SK-N-SH (cell line): ENCODE data around the gene C9orf50. TPM values are rescaled to one million over a fixed set of nuclear protein-coding genes. Genes with fewer than 3 reads are reported as not detected.

ENCODE experiments used
- CTCF ChIA-PET: fragments of 300-600, 350-600 bp; formaldehyde crosslinking; extraction: SDS; loops from one replicate; lab custom pipeline; 2021; lab: Yijun Ruan, JAX
- POLR2A ChIA-PET: fragments of 350-600 bp; sonication (Branson Sonifier 250); formaldehyde crosslinking; extraction: SDS; loops from one replicate; lab custom pipeline; 2020; ENCODE audit warnings: antibody characterized with exemption, inconsistent platforms; lab: Yijun Ruan, JAX
- DNase-seq: peaks from one replicate; pipeline ENCODE4 v3.0.0; 2012
- H2AFZ ChIP-seq: fragments of 200-600 bp; sonication (generic); 2 replicates; pipeline ENCODE4 v1.8.1; 2016; ENCODE audit warnings: antibody characterized with exemption, mild to moderate bottlenecking, low read depth
- H3F3A ChIP-seq: fragments of 200-600 bp; sonication (generic); replicated peaks from 2 replicates; pipeline ENCODE3; 2016; ENCODE audit warnings: antibody characterized with exemption, mild to moderate bottlenecking; ENCODE audit not compliant: insufficient read depth
- H3K27ac ChIP-seq, 2 experiments: fragments of 200-500 bp in 1 of 2; fragments of 200-600 bp in 1 of 2; sonication (Bioruptor generic) in 1 of 2; sonication (generic), shearing (Covaris generic) in 1 of 2; 2 replicates each; pipeline versions ENCODE4 v1.5.1 to v1.6.1; 2014 to 2016; ENCODE audit warnings: low read depth in 2 of 2, inconsistent platforms in 1 of 2, low read length in 1 of 2, mild to moderate bottlenecking in 1 of 2, mixed read lengths in 1 of 2
- H3K27me3 ChIP-seq: fragments of 200-600 bp; sonication (generic), shearing (Covaris generic); 2 replicates; pipeline ENCODE4 v1.6.1; 2016; ENCODE audit warnings: mixed run types; ENCODE audit not compliant: insufficient read depth
- H3K36me3 ChIP-seq, 2 experiments: fragments of 200-500 bp in 1 of 2; fragments of 200-600 bp in 1 of 2; sonication (Bioruptor generic) in 1 of 2; sonication (generic) in 1 of 2; replicated peaks in 1 of 2; 2 replicates each; pipeline versions ENCODE3 to v1.5.1; 2014 to 2016; ENCODE audit warnings: low read length in 1 of 2, mild to moderate bottlenecking in 1 of 2; ENCODE audit not compliant: insufficient read depth in 2 of 2, control insufficient read depth in 1 of 2
- H3K4me1 ChIP-seq, 2 experiments: fragments of 200-500 bp in 1 of 2; fragments of 200-600 bp in 1 of 2; sonication (Bioruptor generic) in 1 of 2; sonication (generic), shearing (Covaris generic) in 1 of 2; 2 replicates each; pipeline versions ENCODE4 v1.5.1 to v1.6.1; 2014 to 2016; ENCODE audit warnings: low read depth in 1 of 2, low read length in 1 of 2, mixed run types in 1 of 2; ENCODE audit not compliant: insufficient read depth in 2 of 2, control insufficient read depth in 1 of 2
- H3K4me2 ChIP-seq: fragments of 200-600 bp; sonication (generic), shearing (Covaris generic); 2 replicates; pipeline ENCODE4 v1.6.1; 2017; ENCODE audit warnings: mixed run types
- H3K4me3 ChIP-seq, 2 experiments: fragments of 200-500 bp in 1 of 2; fragments of 200-600 bp in 1 of 2; sonication (Bioruptor generic) in 1 of 2; sonication (generic), shearing (Covaris generic) in 1 of 2; 2 replicates each; pipeline versions ENCODE4 v1.5.1 to v1.8.1; 2014 to 2016; ENCODE audit warnings: low read depth in 2 of 2, inconsistent platforms in 1 of 2, low read length in 1 of 2, mild to moderate bottlenecking in 1 of 2, mixed read lengths in 1 of 2, moderate library complexity in 1 of 2
- H3K79me2 ChIP-seq: fragments of 200-600 bp; sonication (generic); 2 replicates; pipeline ENCODE4 v1.8.1; 2017; ENCODE audit warnings: mild to moderate bottlenecking; ENCODE audit not compliant: insufficient read depth
- H3K9ac ChIP-seq: fragments of 200-600 bp; sonication (generic); 2 replicates; pipeline ENCODE4 v1.6.1; 2017; ENCODE audit warnings: mixed run types
- H3K9me2 ChIP-seq: fragments of 200-600 bp; sonication (generic); 2 replicates; pipeline ENCODE4 v1.6.1; 2017; ENCODE audit warnings: mixed run types
- H3K9me3 ChIP-seq: fragments of 200-600 bp; sonication (generic); 2 replicates; pipeline ENCODE4 v1.6.1; 2017; ENCODE audit warnings: mixed run types, mild to moderate bottlenecking, moderate library complexity
- H4K20me1 ChIP-seq: fragments of 200-600 bp; sonication (generic); 2 replicates; pipeline ENCODE4 v1.6.1; 2017; ENCODE audit warnings: mild to moderate bottlenecking, mixed run types; ENCODE audit not compliant: insufficient read depth
- CTCF ChIP-seq: fragments of 200-600 bp; sonication (generic); IDR thresholded peaks from 2 replicates; pipeline ENCODE4 v1.6.1; 2017; ENCODE audit warnings: antibody characterized with exemption, mild to moderate bottlenecking, moderate library complexity
- ELF1 ChIP-seq: IDR thresholded peaks from 2 replicates; pipeline ENCODE4 v1.4.0; 2012
- FOXJ3 ChIP-seq: sonication (generic); formaldehyde crosslinking; IDR thresholded peaks from 2 replicates; pipeline ENCODE4 v1.5.1; 2020; ENCODE audit warnings: mild to moderate bottlenecking, missing genetic modification reagents
- FOXM1 ChIP-seq: IDR thresholded peaks from 2 replicates; pipeline ENCODE4 v1.4.0; 2012; ENCODE audit warnings: low read depth, mild to moderate bottlenecking
- GATA2 ChIP-seq: sonication (generic); formaldehyde crosslinking; IDR thresholded peaks from 2 replicates; pipeline ENCODE4 v1.5.0; 2020; ENCODE audit warnings: mild to moderate bottlenecking, missing genetic modification reagents
- POLR2AphosphoS5 ChIP-seq: IDR thresholded peaks from 2 replicates; pipeline ENCODE4 v1.6.1; 2012; ENCODE audit warnings: low read depth, low read length
- RCOR1 ChIP-seq: fragments of 150-350 bp; IDR thresholded peaks from 2 replicates; pipeline ENCODE4 v1.6.1; 2017; ENCODE audit warnings: antibody characterized with exemption, low read length
- SMC3 ChIP-seq: IDR thresholded peaks from 2 replicates; pipeline ENCODE4 v1.6.1; 2012; ENCODE audit warnings: low read depth, low read length, improper control_type of control experiment
- TAF1 ChIP-seq: IDR thresholded peaks from 2 replicates; pipeline ENCODE4 v1.6.1; 2012; ENCODE audit warnings: low read depth, mild to moderate bottlenecking, low read length, moderate library complexity, borderline replicate concordance
- TCF12 ChIP-seq: IDR thresholded peaks from 2 replicates; pipeline ENCODE4 v1.4.0; 2012
- USF2 ChIP-seq: fragments of 150-350 bp; IDR thresholded peaks from 2 replicates; pipeline ENCODE4 v1.6.1; 2017; ENCODE audit warnings: antibody characterized with exemption, low read length, low read depth, borderline replicate concordance
- YY1 ChIP-seq: IDR thresholded peaks from 2 replicates; pipeline ENCODE4 v1.4.0; 2012; ENCODE audit warnings: low read depth, mild to moderate bottlenecking
- WGBS: methylation state at CpG from one replicate; pipeline ENCODE4 v1.1.6; 2017; ENCODE audit warnings: low lambda C conversion rate; 5-methylcytosine and 5-hydroxymethylcytosine counted together
- polyA plus RNA-seq, 3 experiments: library from polyadenylated mRNA; depleted of rRNA; stranded (reverse); fragments of >200 nt; gene quantifications; 2 replicates each; pipeline ENCODE4 v1.2.3, GENCODE V29; 2012
- TF ChIP-seq, protein P1 (sequence below): IDR thresholded peaks from 2 replicates; pipeline ENCODE4 v1.4.0; 2012; ENCODE audit warnings: low read depth, borderline replicate concordance
- TF ChIP-seq, protein P2 (sequence below): IDR thresholded peaks from 2 replicates; pipeline ENCODE4 v1.6.1; 2012; ENCODE audit warnings: mild to moderate bottlenecking, low read depth, low read length, moderate library complexity
- TF ChIP-seq, protein P3 (sequence below): IDR thresholded peaks from 2 replicates; pipeline ENCODE4 v1.4.0; 2012; ENCODE audit warnings: low read depth, borderline replicate concordance

Gene C9orf50
- polyA plus RNA-seq, 1 of the 3 experiments (the other 2 are of a cell fraction): 0.30 TPM

GRCh38 chr9:129579294-129579693 is 41.6 kb downstream of the C9orf50 start:
- no peak overlapping the region for H3K9ac ChIP-seq
- CTCF ChIA-PET: interaction anchor here (5.1 kb wide), 1 partner anchor 9 kb away, joined by 22 read pairs; no protein-coding TSS in a partner anchor
- H3K4me1 ChIP-seq: peaks cover 0 to 2% of the 10 kb centered on the region in 2 experiments; a peak in 1 of 4 replicates
- 81% methylated on average over 3 of the region's 3 CpGs for WGBS
- no peaks in the 10 kb centered on the region for H3K9me2 ChIP-seq
- POLR2A ChIA-PET: no interaction called here
- no peak overlapping the region for H2AFZ ChIP-seq
- no peaks in the 10 kb centered on the region for H3K9me3 ChIP-seq
- H4K20me1 ChIP-seq: no peaks in the 10 kb centered on the region
- H3K27me3 ChIP-seq: no peaks in the 10 kb centered on the region
- no peaks in the 10 kb centered on the region for H3K79me2 ChIP-seq
- H3K27ac ChIP-seq: no peak overlapping the region
- TF ChIP-seq RCOR1 (no peak), TCF12 (no peak), TAF1 (no peak), FOXJ3 (CRISPR knock-in tag) (no peak), FOXM1 (no peak), SMC3 (no peak), POLR2AphosphoS5 (no peak), GATA2 (CRISPR knock-in tag) (no peak), CTCF (no peak), USF2 (no peak), ELF1 (no peak), YY1 (no peak)
- TF ChIP-seq, protein P1, sequence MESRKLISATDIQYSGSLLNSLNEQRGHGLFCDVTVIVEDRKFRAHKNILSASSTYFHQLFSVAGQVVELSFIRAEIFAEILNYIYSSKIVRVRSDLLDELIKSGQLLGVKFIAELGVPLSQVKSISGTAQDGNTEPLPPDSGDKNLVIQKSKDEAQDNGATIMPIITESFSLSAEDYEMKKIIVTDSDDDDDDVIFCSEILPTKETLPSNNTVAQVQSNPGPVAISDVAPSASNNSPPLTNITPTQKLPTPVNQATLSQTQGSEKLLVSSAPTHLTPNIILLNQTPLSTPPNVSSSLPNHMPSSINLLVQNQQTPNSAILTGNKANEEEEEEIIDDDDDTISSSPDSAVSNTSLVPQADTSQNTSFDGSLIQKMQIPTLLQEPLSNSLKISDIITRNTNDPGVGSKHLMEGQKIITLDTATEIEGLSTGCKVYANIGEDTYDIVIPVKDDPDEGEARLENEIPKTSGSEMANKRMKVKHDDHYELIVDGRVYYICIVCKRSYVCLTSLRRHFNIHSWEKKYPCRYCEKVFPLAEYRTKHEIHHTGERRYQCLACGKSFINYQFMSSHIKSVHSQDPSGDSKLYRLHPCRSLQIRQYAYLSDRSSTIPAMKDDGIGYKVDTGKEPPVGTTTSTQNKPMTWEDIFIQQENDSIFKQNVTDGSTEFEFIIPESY: no peak
- TF ChIP-seq, protein P2, sequence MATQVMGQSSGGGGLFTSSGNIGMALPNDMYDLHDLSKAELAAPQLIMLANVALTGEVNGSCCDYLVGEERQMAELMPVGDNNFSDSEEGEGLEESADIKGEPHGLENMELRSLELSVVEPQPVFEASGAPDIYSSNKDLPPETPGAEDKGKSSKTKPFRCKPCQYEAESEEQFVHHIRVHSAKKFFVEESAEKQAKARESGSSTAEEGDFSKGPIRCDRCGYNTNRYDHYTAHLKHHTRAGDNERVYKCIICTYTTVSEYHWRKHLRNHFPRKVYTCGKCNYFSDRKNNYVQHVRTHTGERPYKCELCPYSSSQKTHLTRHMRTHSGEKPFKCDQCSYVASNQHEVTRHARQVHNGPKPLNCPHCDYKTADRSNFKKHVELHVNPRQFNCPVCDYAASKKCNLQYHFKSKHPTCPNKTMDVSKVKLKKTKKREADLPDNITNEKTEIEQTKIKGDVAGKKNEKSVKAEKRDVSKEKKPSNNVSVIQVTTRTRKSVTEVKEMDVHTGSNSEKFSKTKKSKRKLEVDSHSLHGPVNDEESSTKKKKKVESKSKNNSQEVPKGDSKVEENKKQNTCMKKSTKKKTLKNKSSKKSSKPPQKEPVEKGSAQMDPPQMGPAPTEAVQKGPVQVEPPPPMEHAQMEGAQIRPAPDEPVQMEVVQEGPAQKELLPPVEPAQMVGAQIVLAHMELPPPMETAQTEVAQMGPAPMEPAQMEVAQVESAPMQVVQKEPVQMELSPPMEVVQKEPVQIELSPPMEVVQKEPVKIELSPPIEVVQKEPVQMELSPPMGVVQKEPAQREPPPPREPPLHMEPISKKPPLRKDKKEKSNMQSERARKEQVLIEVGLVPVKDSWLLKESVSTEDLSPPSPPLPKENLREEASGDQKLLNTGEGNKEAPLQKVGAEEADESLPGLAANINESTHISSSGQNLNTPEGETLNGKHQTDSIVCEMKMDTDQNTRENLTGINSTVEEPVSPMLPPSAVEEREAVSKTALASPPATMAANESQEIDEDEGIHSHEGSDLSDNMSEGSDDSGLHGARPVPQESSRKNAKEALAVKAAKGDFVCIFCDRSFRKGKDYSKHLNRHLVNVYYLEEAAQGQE: no peak
- TF ChIP-seq, protein P3, sequence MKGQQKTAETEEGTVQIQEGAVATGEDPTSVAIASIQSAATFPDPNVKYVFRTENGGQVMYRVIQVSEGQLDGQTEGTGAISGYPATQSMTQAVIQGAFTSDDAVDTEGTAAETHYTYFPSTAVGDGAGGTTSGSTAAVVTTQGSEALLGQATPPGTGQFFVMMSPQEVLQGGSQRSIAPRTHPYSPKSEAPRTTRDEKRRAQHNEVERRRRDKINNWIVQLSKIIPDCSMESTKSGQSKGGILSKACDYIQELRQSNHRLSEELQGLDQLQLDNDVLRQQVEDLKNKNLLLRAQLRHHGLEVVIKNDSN: no peak
- H3K4me2 ChIP-seq: no peak overlapping the region
- peaks cover 5% of the 10 kb centered on the region for H3F3A ChIP-seq
- no peak overlapping the region for H3K4me3 ChIP-seq
- DNase-seq: no peak
- no peaks in the 10 kb centered on the region for H3K36me3 ChIP-seq
